Astrocyte of the spinal cord (primary cell): Measurements from ENCODE around the gene TMEM151A.

Source experiments
- DNase-seq: peaks from one replicate; pipeline ENCODE4 v3.0.0; 2011; ENCODE audit warnings: low read depth, low spot score
- H3K4me3 ChIP-seq: 2 replicates; pipeline ENCODE4 v1.5.1; 2011; ENCODE audit warnings: low read depth, mild to moderate bottlenecking, low read length, moderate library complexity
- CTCF ChIP-seq: IDR thresholded peaks from 2 replicates; pipeline ENCODE4 v1.5.1; 2012; ENCODE audit warnings: low read depth, mild to moderate bottlenecking, low read length, inconsistent platforms
- in situ Hi-C: cut with HindIII; loops from 2 replicates; pipeline ENCODE4 v1.10.0; 2017; ENCODE audit warnings: low sequenced_read_pairs

The TMEM151A gene

GRCh38 chr11:66293777-66294625 lies 2.3 kb downstream of the TMEM151A start:
- DNase-seq, result no peak
- TF ChIP-seq CTCF, result no peak
- in situ Hi-C loops, result no loop called here
- no peak overlapping the region for H3K4me3 ChIP-seq

- H3K4me3 ChIP-seq, result no peak overlapping the region
- in situ Hi-C loops, result no loop called here
- DNase-seq, result no peak
- no peak for TF ChIP-seq CTCF
Observed at GRCh38 chr11:66294626-66295620, 3.2 kb downstream of the TMEM151A start.

GRCh38 chr11:66297610-66298009 lies 5.9 kb downstream of the TMEM151A start:
- no peak overlapping the region for H3K4me3 ChIP-seq

GRCh38 chr11:66299186-66299585 lies 7.5 kb downstream of the TMEM151A start:
- TF ChIP-seq CTCF, result no peak
- in situ Hi-C loops, result no loop called here
- no peak overlapping the region for H3K4me3 ChIP-seq
- DNase-seq, result no peak

More at GRCh38 chr11:66297610-66298009, 5.9 kb downstream of the TMEM151A start:
- DNase-seq, result no peak
- no peak for TF ChIP-seq CTCF
- in situ Hi-C loops, result no loop called here

GRCh38 chr11:66302656-66303055 lies 11.0 kb downstream of the TMEM151A start:
- TF ChIP-seq CTCF, result no peak
- H3K4me3 ChIP-seq, result no peak overlapping the region
- no peak for DNase-seq
- in situ Hi-C loops, result no loop called here

GRCh38 chr11:66309475-66309874 lies 17.8 kb downstream of the TMEM151A start:
- no peak for TF ChIP-seq CTCF

More at GRCh38 chr11:66309475-66309874, 17.8 kb downstream of the TMEM151A start:
- DNase-seq, result no peak
- in situ Hi-C loops, result no loop called here
- H3K4me3 ChIP-seq, result no peak overlapping the region
